ENCODE results near the gene ALLC. TPM values are rescaled to one million over a fixed set of nuclear protein-coding genes. Genes with fewer than 3 reads are reported as not detected.

Gene ALLC
- total and polyA plus RNA-seq, 9 of the 15 experiments (the other 6 are each of a cell fraction or from before 2014, with no cell fraction given): not detected

GRCh38 chr2:3680548-3681345 is 22.7 kb downstream of the ALLC start:
- no peaks in the 10 kb centered on the region for H3K79me2 ChIP-seq (ENCODE audit: control insufficient read depth, insufficient read depth, low read length)
- H3K27me3 ChIP-seq (ENCODE audit: control insufficient read depth in 2 of 2, insufficient read depth in 2 of 2, low read length in 2 of 2): peaks cover 15 to 49% of the 10 kb centered on the region in 2 experiments; a peak in 4 of 5 replicates
- H3K4me3 ChIP-seq: no peak overlapping the region
- no TSS peak for BruUV-seq (replicated peaks)
- no peak overlapping the region for H3K4me2 ChIP-seq (ENCODE audit: insufficient read depth, low read length)
- H3K9me3 ChIP-seq (replicated peaks; ENCODE audit: control insufficient read depth, insufficient read depth, low read depth, low read length): no peaks in the 10 kb centered on the region
- no peaks in the 10 kb centered on the region for H3K9me1 ChIP-seq (ENCODE audit: control insufficient read depth, insufficient read depth, low read length)
- in situ Hi-C loops (cut with MboI) (no loop called here), intact Hi-C loops (cut with micrococcal nuclease) (no loop called here)
- no peaks in the 10 kb centered on the region for H3K36me3 ChIP-seq (ENCODE audit: control insufficient read depth, insufficient read depth, low read length)
- FAIRE-seq (no peak), DNase-seq (ENCODE audit: extremely low read depth in 1 of 4, low spot score in 3 of 4) (no peak), ATAC-seq (no peak)
- CTCF ChIA-PET (ENCODE audit: low intra/inter-chr PET ratio): no interaction called here
- H3K9ac ChIP-seq (ENCODE audit: insufficient read depth in 1 of 2, low read depth in 2 of 2, low read length in 2 of 2): no peak overlapping the region
- no peak overlapping the region for H3K27ac ChIP-seq (ENCODE audit: extremely low read depth, low read depth, low read length)
- TF ChIP-seq PRDM10 (IDR thresholded peaks at IDR 0.05; ENCODE audit: partially characterized antibody) (no peak), MEIS2 (IDR thresholded peaks at IDR 0.05; ENCODE audit: partially characterized antibody) (peak; percentile 57), PKNOX1 (IDR thresholded peaks at IDR 0.05) (0 out of 2 replicates have a peak, but pooled peaks have one; percentile 11)
- no peaks in the 10 kb centered on the region for H3K4me1 ChIP-seq (replicated peaks in 1 of 2; ENCODE audit: control insufficient read depth in 2 of 2, insufficient read depth in 2 of 2, low read length in 2 of 2)
- POLR2A ChIA-PET: no interaction called here
- no peak overlapping the region for H2AFZ ChIP-seq (ENCODE audit: low read depth, low read length)
- WGBS (ENCODE audit: insufficient coverage, low coverage, missing lambda C conversion rate): under 1% methylated on average over 18 of the region's 18 CpGs
- H4K20me1 ChIP-seq (replicated peaks; ENCODE audit: control insufficient read depth, insufficient read depth, low read length): no peaks in the 10 kb centered on the region

Measured in K562 (cell line).